HepG2 (cell line): Measurements from ENCODE around the gene AFG1L.

Experiments
- JUN ChIP-seq: sonication (generic); formaldehyde crosslinking; IDR thresholded peaks from 2 replicates; pipeline ENCODE4 v1.4.0; 2020; ENCODE audit warnings: mild to moderate bottlenecking, missing genetic modification reagents
- MAX ChIP-seq: IDR thresholded peaks from 2 replicates; pipeline ENCODE4 v1.6.1; 2012; ENCODE audit warnings: inconsistent platforms
- PHF8 ChIP-seq: sonication (generic); formaldehyde crosslinking; IDR thresholded peaks from 2 replicates; pipeline ENCODE4 v1.5.0; 2020; ENCODE audit warnings: missing genetic modification reagents

GRCh38 chr6:108559884-108560462, 265.1 kb downstream of the AFG1L start:
- TF ChIP-seq PHF8, result no peak
- peak; percentile 3; the same call in 1 of the 2 replicates for TF ChIP-seq MAX
- TF ChIP-seq JUN, result no peak
